GM18951 (cell line): ENCODE measurements around the gene LSR.

Experiments used
- POLR2A ChIP-seq: IDR thresholded peaks from 4 replicates; pipeline ENCODE4 v1.6.1; 2011; ENCODE audit warnings: mild to moderate bottlenecking; ENCODE audit not compliant: insufficient read length, insufficient read depth; ENCODE audit errors: extremely low read depth
- in situ Hi-C: fragments of 300-500 bp; cut with MboI; formaldehyde crosslinking; loops from one replicate; pipeline ENCODE4 v1.12.0; 2022; ENCODE audit warnings: low sequenced_read_pairs, mixed read lengths, inconsistent platforms; ENCODE audit not compliant: unreplicated experiment

The LSR gene

DNA sequence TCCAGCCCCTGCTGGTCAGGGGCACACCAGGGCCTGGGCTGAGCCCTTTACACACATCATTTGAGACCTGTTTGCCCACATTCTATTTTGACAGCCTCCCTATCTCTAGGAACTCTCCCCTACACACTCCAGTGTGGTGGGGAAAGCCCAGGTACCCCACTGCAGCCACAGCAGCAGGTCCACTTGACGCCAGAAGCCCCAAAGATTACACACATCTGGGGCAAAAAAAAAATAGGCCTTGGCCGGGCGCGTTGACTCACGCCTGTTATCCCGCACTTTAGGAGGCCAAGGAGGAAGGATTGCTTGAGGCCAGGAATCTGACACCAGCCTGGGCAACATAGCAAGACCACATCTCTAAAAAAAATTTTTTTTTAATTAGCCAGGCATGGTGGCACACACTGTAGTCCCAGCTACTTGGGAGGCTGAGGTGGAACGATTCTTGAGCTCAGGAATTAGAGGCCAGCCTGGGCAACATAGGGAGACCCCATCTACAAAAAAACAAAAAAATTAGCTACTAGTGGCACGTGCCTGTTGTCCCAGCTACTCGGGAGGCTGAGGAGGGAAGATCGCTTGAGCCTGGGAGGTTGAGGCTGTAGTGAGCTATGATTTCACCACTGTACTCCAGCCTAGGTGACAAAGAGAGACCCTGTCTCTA is 62.1 kb downstream of the LSR start:
- no peak for TF ChIP-seq POLR2A
- in situ Hi-C loops = no loop called here

DNA sequence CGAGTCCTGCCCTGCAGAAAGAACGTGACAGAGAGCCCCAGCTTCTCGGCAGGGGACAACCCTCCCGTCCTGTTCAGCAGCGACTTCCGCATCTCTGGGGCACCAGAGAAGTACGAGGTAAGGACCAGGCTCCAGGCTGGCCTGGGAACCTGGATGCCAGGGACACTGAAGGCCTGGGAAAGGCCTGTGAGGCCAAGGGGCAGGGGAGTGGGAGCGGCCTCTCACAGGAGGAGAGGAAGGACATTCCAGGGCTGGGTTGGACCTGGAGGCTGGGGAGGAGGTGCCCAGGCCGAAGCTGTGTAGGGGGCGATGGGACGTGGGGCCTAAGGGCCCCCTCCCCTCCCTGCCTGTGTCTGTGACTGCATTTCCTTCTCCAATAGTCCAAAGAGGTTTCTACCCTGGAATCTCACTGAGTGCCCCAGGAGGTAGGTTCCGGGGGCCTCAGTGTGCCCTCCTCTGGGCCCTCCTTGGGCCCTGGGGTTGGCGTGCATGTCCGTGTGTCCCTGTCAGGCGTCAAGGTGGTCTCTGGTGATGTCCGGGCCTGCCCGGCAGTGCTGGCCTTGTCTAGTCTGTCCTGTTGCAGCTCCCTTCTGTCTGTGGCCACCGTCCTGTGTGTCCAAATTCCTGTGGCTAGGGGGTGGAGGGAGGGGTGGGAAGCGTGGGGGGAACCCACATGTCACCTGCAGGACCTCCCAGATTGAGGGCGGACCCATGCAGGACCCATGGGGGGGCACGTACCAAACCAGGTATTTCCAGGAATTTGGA is 63.3 kb downstream of the LSR start:
- no peak for TF ChIP-seq POLR2A
- in situ Hi-C loops = no loop called here

DNA sequence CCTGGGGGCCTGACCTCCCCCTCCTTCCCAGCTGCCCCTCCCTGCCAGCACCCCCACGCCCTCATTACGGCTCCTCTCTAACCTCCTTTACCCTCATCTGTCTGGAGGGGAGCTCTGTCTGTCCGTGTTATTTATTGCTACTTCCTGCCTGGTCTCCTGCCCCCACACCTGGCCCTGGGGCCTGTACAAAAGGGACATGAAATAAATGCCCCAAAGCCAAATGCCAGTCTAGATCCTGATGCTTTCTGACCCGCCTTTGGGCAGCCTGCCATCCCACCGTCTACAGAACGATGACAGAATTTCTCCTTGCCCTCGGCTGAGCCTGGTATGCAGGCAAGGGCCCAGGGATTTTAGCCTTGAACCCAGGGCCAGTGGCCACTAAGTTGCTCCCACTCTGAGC is 64.8 kb downstream of the LSR start:
- TF ChIP-seq POLR2A = no peak
- in situ Hi-C loops = no loop called here

DNA sequence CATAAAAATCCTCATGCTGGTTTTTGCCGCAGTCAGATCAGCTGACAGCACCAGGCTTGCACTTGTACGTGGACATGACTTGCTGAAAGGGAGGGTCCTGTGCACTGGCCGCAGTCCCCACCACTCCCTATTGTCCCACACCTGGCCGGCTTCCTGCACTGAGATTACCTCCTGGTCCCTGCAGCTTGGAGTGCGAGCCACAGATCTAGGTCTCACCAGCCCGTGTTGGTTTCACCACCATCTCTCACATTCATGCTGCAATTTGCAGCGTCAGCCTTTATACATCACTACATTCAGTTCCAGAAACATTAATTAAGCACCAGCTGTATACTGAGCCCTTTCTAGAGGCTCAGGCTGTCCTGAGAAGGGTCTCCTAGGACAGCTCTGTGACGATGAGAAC is 65.2 kb downstream of the LSR start:
- TF ChIP-seq POLR2A = no peak
- in situ Hi-C loops = no loop called here

DNA sequence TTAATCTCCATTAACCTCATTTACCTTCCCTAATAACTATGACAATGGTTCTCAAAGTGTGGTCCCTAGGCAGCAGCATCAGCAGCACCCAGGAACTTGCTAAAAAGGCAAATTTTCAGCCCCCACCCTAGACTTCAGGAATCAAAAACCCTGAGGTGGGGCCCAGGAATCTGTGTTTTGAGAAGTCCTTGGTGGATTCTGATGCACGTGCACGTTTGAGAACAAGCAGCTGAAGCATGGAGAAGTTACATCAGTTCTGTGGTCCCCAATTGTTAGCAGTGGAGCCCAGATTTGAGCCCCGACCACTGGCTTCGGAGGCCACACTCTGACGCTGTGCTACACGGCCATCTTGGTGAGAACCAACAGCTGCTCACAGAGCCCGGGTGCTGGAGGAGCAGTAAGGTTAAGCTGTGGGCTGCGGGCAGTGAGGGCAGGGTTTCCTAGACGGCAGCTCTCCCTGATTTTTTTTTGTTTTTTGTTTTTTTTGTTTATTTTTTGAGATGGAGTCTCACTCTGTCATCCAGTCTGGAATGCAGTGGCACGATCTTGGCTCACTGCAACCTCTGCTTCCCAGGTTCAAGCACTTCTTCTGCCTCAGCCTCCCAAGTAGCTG is 66.2 kb downstream of the LSR start:
- TF ChIP-seq POLR2A = no peak

DNA sequence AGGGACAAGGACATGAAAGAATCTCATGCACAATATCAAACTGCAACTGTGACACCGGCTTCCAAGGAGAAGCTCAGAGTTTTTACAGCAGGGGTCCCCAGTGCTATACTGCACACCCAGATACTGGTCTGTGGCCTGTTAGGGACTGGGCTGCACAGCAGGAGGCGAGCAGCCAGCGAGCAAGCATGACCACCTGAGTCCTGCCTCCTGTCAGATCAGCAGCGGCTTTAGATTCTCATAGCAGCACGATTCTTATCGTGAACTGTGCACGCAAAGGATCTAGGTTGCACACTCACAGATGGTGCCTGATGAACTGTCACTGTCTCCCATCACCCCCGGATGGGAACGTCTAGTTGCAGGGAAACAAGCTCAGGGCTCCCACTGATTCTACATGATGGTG is 67.1 kb downstream of the LSR start:
- TF ChIP-seq POLR2A = no peak
- in situ Hi-C loops = no loop called here

More for the DNA sequence above, 66.2 kb downstream of the LSR start:
- in situ Hi-C loops = no loop called here

DNA sequence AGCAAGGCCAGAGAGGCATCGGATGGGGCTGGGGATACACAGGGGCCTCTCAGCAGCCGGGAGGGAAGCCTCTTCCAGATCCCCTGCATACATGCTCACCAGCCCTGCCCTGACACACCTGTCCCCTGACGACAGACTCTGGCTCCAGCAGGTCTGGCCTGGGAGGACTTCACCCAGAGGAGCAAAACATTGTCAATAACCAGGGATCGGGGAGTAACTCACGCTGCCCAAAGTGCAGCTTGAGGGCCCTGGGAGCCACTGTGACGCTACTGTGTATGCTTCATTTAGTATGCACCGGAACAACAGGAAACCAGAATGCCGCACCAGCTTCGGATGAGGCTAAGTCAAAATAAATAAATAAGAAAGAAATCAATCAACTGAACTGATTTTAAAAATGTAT is 67.8 kb downstream of the LSR start:
- TF ChIP-seq POLR2A = no peak
- in situ Hi-C loops = no loop called here
